Fibroblast of mammary gland (primary cell): ENCODE results near the gene FRRS1L.

Experiments
- DNase-seq: peaks from one replicate; pipeline ENCODE4 v3.0.0-alpha.2; 2010; ENCODE audit warnings: low read depth
- H3K4me3 ChIP-seq: 2 replicates; pipeline ENCODE4 v1.5.1; 2011; ENCODE audit warnings: low read depth, mild to moderate bottlenecking, low read length, moderate library complexity; ENCODE audit not compliant: control insufficient read depth
- TF ChIP-seq, protein P1 (sequence below): conservative IDR thresholded peaks from 2 replicates; pipeline ENCODE4 v1.5.1; 2011; ENCODE audit warnings: low read depth, low read length, inconsistent platforms; ENCODE audit not compliant: control insufficient read depth, insufficient read depth

FRRS1L gene

DNA sequence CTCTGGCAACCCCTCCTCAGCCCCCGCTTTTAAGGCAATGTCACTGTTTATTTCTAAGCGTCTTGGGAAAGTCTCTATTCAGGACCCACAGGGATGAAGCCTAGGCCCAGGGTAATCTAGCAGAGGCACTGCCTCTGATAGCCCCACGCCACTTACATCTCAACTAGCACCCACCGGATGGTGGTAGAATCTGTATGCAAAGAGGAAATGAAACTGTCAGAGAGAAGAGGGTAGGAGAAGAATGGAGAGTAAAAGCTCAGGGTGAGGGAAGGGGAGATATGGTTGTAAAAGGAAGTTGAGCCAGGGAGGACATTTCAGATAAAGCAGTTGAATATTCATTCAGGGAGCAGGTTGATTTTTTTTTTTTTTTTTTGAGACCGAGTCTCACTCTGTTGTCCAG, 3.0 kb downstream of the FRRS1L start:
- H3K4me3 ChIP-seq = no peak overlapping the region
- no peak for DNase-seq
- TF ChIP-seq, protein P1, sequence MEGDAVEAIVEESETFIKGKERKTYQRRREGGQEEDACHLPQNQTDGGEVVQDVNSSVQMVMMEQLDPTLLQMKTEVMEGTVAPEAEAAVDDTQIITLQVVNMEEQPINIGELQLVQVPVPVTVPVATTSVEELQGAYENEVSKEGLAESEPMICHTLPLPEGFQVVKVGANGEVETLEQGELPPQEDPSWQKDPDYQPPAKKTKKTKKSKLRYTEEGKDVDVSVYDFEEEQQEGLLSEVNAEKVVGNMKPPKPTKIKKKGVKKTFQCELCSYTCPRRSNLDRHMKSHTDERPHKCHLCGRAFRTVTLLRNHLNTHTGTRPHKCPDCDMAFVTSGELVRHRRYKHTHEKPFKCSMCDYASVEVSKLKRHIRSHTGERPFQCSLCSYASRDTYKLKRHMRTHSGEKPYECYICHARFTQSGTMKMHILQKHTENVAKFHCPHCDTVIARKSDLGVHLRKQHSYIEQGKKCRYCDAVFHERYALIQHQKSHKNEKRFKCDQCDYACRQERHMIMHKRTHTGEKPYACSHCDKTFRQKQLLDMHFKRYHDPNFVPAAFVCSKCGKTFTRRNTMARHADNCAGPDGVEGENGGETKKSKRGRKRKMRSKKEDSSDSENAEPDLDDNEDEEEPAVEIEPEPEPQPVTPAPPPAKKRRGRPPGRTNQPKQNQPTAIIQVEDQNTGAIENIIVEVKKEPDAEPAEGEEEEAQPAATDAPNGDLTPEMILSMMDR = no peak

DNA sequence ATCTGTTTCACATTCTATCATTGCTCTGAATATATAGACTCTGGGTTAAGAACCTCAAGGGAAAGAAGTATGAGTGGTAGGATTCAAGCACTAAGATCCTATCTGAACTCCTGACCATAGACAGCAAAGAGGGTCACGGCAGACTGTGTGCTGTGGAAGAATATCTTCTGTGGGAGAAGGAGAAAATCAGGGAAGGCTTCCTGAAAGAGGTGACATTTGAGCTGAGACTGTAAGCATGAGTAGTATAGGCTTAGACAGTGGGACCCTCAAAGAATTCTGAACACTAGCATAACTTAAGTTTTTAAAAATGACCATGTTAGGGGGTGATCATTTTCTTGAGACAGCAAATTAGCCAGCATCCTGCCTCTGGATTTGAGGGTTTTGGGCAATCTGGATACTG, 3.9 kb downstream of the FRRS1L start:
- DNase-seq = no peak
- TF ChIP-seq, protein P1 = no peak
- H3K4me3 ChIP-seq = no peak overlapping the region

DNA sequence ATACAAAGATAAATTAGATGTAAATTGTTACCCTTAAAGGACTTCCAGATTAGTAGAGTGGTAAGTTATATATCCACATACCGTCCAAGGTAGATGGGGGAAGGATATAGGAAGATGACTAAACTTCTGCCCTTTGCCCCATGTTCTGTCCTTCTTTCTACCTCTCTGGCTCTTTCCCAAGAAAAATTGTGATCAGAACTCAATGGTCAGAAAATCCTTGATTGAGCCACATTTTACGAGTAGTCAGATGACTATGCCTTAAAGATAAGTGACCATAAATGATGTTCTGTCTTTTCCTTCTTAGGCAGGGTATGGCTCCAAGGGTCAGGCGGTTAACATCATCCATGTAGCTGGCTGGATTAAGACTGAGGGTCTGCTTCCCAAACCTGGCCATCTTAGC, 4.4 kb downstream of the FRRS1L start:
- TF ChIP-seq, protein P1 = no peak
- DNase-seq = no peak
- no peak overlapping the region for H3K4me3 ChIP-seq

DNA sequence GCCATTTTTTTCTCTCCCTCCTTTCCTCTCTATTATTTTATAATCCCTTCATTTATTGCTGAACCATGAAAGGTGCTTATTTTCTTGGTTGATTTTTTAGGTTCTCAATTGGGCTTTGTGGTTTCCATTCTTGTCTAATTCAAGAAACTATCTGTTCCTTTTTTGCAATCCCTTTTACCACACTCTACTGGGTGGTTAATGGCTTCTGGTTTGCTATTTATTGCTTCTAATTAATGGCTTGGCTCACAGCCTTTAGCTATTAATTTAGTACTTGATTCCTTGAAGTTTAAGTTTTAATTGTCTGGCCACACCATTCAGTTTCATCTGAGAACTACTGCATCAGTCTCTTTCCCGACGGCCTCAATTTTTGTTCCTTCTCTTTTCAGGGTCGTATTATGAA, 5.6 kb downstream of the FRRS1L start:
- no peak overlapping the region for H3K4me3 ChIP-seq
- no peak for DNase-seq
- TF ChIP-seq, protein P1 = no peak

DNA sequence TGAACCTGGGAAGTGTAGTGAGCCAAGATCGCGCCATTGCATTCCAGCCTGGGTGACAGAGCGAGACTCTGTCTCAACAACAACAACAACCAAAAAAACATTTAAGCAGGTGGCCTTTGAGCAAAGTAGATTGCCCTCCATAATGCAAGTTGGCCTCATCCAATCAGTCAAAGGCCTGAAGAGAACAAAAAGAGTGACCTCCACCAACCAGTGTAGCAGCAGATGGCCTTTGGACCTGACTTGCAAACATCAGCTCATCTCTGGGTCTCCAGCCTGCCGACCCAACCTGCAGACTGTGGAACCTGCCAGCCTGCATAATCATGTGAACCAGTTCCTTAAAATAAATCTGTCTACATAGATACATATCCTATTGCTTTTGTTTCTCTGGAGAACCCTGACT, 7.5 kb downstream of the FRRS1L start:
- DNase-seq = no peak
- TF ChIP-seq, protein P1 = no peak
- H3K4me3 ChIP-seq = no peak overlapping the region

DNA sequence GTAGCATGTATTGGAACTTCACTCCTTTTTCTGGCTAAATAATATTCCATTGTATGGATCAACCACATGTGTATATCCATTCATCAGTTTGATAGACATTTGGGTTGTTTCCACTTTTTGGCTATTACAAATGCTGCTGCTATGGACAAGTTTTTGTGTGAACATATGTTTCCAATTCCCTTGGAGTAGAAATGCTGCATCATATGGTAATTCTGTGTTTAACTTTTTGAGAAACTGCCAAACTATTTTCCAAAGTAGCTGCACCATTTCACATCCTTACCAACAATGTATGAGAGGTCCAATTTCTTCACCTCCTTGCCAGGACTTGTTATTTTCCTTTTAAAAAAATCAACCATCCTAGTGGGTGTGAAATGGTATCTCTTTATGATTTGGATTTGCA, 8.4 kb downstream of the FRRS1L start:
- TF ChIP-seq, protein P1 = no peak
- H3K4me3 ChIP-seq = no peak overlapping the region
- DNase-seq = peak; percentile 70

DNA sequence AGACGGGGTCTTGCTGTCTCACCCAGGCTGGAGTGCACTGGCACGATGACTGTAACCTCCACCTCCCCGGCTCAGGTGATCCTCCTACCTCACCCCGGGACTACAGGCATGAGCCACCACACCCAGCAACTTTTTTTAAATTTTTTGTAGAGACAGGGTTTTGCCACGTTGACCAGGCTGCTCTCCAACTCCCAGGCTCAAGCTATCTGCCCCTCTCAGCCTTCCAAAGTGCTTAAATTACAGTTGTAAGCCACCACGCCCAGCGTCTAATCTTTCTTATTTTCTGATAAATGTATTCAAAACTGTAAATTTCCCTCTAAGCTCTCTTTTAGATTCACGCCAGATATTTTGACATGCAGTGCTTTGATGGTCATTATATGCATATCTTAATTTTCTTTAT, 10.3 kb downstream of the FRRS1L start:
- TF ChIP-seq, protein P1 = no peak

More for the DNA sequence above, 10.3 kb downstream of the FRRS1L start:
- H3K4me3 ChIP-seq = no peak overlapping the region
- no peak for DNase-seq
